Epithelial cell of proximal tubule (primary cell): Measurements from ENCODE around the gene PHF2. TPM values are rescaled to one million over a fixed set of nuclear protein-coding genes. Genes with fewer than 3 reads are reported as not detected.

Experiments
- DNase-seq: peaks from one replicate; pipeline ENCODE4 v3.0.0-alpha.2; 2011; ENCODE audit warnings: low read depth
- H3K4me3 ChIP-seq: 2 replicates; pipeline ENCODE4 v1.5.1; 2011; ENCODE audit warnings: low read depth, mild to moderate bottlenecking, low read length
- total RNA-seq: library from RNA; depleted of rRNA; stranded (reverse); fragments of >200 nt; gene quantifications from 2 replicates; pipeline ENCODE4 v1.2.3, GENCODE V29; 2015
- TF ChIP-seq, protein P1 (sequence below): conservative IDR thresholded peaks from 2 replicates; pipeline ENCODE4 v1.5.1; 2012; ENCODE audit warnings: low read depth, mild to moderate bottlenecking, low read length

PHF2 gene
- total RNA-seq, 1 donor from 2014 or later: 11.4 TPM

DNA sequence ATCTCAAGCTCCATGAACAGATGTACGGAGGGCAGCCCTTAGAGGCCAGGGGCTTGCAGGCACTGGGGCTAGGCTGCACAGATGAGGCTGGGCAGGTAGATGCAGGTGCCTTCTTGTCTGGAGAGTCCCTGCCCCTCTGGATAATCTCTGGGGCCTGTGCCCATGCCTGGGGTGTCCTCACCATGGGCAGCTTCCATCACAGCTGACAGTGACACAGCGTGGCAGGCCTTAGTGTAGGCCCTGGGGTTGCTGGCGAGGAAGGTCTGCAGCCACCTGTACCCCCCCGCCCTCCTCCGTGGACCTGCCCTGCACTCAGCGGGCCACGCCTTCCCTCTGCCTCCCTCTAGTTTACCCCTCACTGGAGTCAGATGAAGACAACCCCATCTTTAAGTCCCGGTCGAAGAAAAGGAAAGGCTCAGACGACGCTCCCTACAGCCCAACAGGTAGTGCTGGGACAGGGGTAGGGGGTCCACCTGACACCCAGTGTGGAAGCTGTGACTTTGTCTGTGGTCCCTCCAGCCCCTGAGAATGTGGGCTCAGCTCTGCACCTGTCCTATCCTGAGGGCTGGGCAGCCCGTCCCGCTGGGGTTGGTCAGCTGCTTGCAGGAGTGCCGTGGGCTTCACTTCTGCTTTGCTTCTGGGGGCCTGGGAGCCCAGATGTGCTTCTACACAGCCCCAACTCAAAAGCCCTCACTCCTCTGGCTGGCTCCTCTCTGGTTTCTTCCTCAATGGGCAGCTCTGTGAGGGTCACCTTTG, 98.4 kb downstream of the PHF2 start:
- H3K4me3 ChIP-seq: no peak overlapping the region
- TF ChIP-seq, protein P1, sequence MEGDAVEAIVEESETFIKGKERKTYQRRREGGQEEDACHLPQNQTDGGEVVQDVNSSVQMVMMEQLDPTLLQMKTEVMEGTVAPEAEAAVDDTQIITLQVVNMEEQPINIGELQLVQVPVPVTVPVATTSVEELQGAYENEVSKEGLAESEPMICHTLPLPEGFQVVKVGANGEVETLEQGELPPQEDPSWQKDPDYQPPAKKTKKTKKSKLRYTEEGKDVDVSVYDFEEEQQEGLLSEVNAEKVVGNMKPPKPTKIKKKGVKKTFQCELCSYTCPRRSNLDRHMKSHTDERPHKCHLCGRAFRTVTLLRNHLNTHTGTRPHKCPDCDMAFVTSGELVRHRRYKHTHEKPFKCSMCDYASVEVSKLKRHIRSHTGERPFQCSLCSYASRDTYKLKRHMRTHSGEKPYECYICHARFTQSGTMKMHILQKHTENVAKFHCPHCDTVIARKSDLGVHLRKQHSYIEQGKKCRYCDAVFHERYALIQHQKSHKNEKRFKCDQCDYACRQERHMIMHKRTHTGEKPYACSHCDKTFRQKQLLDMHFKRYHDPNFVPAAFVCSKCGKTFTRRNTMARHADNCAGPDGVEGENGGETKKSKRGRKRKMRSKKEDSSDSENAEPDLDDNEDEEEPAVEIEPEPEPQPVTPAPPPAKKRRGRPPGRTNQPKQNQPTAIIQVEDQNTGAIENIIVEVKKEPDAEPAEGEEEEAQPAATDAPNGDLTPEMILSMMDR: no peak
- no peak for DNase-seq

DNA sequence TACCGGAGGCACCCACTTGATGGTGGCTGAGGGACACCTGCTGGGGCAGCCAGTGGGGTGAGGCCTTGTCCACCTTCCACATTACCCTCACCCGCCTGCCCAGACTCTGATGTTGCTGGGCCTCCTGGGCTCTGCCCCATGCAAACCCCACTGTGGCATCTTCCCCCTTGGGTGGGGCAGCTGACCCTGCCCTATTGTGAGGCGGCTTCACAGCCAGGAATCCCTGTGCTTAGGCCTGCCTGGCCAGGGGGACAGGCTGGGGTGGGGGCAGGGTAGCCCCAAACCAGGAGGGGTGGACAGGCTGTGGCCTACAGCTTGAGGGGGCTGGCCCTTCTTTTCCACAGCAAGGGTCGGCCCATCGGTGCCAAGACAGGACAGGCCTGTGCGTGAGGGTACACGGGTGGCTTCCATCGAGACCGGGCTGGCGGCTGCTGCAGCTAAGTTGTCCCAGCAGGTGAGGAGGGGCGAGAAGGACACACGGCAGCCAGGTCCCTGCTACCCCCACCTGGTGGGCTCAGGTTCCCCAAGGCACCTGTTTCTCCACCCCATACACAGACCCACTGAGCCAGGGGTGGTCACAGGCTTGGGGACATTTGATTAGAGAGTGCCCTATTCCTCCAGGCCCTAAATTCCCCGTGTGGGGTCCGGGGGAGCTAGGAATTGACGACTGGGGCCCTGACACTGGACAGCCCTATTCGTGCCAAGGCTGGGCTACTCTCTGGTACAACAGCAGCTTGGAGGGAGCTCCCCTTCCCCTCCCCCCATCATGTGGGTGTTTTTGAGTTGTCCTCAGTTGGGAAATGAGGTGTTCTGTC, 99.2 kb downstream of the PHF2 start:
- no peak overlapping the region for H3K4me3 ChIP-seq
- TF ChIP-seq, protein P1: no peak
- DNase-seq: no peak

DNA sequence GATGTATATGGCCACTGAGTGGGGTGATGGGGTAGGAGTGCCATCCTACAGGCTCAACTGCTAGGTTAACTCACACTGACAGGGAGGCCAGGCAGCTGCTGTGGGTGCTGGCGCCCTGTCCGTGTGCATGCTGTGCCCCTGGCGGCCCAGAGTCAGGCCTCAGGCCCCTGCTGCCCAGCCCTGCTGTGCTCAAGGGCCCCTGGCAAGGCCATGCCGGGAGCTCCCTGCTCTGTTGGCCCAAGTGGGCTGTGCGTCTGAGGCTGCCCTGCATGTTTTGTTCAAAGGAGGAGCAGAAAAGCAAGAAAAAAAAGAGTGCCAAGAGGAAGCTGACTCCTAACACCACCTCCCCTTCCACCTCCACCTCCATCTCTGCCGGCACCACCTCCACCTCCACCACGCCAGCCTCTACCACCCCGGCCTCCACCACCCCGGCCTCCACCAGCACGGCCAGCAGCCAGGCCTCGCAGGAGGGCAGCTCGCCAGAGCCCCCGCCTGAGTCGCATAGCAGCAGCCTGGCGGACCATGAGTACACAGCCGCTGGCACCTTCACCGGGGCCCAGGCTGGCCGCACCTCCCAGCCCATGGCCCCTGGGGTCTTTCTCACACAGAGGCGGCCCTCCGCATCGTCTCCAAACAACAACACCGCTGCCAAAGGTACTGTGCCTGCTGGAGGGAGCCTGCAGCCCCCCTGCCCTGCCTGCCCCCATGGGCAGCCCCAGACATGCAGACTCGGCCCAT, 100.1 kb downstream of the PHF2 start:
- H3K4me3 ChIP-seq: no peak overlapping the region
- DNase-seq: no peak

DNA sequence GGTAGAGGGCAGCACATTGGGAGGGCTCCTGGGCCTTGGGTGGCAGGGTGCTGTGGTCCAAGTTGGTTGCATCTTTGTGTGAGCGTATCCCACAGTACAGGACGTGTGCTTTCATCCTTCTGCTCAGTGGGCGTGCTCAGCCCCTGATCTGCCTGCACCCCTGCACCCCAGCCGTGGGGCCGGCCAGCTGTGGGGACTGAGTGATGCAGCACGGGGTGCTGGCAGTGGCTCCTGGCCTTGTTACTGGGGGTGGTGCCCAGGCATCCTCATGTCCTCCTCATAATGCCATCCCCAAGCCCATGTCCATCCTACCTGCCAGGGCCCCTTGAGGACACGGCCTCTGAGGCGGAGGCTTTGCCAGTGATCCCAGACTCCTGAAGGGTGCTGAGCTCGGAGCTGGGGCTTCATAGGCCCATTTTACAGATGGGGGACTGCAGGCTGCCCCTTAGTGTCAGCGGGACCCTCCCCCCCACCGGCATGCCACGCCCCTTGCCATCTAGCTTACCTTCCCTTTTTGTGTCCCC, 100.7 kb downstream of the PHF2 start:
- no peak for DNase-seq
- H3K4me3 ChIP-seq: no peak overlapping the region
- TF ChIP-seq, protein P1: no peak

More for the DNA sequence above, 100.1 kb downstream of the PHF2 start:
- TF ChIP-seq, protein P1: no peak

DNA sequence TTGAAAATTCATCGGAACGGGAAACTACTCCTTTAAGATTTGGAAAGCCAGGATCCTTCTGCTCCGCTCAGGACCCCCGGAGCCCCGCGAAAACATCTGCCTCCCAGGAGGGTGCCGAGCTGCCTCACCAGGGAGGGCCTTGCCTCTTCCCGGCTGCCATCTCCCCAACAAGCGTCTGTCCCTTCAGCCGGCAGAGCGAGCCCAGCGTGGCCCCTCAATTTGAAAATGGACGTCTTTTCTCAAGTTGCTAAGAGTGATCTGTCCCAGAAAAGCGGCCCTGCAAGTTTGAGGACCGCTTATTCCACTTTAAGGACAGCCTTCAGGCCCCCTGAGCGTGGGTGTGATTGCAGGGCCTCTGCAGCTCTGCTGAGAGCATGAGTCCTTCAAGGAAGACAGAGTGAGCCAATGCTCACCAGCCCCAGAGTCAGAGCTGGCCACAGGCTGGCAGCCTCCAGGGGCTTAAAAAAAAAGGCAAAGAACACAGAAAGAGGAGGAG, 101.3 kb downstream of the PHF2 start:
- no peak overlapping the region for H3K4me3 ChIP-seq
- TF ChIP-seq, protein P1: no peak
- DNase-seq: no peak

DNA sequence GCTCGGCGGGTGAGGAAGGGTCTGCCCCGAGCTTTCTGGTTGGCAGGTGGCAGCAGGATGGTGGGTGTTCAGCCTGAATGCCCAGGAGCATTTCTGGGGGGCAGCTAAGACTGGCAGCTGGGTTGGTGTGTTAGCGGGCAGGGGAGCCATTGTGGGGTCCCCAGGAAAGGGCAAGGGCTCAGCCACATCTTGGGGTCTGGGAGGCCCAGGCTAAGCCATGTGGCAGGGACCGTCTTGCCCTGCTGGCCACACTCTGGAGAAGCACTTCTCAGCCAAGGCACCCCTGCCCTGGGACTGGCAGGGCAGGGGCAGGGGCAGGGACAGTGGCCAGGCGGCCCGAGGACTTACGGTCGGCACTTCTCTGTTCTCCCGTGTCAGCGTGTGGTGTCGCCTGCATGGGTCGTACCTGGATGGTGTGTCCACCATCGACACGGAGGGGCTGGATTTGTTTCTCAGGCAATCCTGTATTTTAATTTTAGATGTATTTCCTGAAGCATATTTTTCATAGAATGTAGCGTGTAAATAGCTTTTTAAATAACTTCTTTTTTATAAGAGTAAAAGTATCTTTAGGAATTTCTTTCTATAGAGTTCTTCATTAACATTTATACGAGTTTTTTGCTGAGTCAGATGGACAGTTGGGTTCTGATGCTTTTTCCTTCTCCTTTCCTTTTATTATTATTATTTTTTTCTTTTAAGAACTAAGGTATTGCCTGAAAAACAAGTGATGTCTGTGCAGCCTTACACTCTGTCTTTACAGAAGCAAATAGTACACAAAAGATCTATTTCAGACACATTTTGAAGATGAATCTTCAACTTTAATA, 102.0 kb downstream of the PHF2 start:
- TF ChIP-seq, protein P1: no peak
- H3K4me3 ChIP-seq: no peak overlapping the region
- no peak for DNase-seq
